ENCODE results near the gene RFNG.

Gene RFNG

DNA sequence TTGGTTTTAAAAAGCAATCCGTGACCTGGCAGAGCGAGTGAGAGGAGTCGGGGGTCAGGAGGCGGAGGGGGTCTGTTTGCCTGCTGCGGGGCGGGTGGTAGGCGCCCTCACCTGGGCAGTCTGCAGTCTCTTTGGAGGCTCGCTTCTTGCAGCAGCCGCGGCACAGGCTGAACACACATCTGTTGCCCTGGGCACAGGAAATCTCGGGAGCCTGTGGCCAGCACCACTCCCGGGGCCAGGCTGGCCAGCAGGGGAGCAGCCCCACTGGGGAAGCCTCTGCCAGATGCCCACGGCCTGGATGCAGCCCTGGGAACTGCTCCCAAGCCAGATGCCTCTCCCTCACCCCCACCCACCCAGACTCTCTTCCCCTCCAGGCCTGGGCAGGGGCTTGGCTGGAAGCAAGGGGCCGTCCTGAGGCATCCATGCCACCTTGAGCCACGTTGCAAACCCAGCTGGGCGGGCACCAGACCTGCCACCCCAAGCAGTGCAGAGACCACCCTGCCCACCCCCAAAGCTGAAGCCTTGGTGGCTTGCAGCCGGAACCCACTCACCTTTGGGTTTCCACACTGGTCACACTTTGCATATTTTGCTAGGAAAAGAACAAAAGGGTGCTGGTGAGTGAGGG, 6.7 kb upstream of the RFNG start:
- DNase-seq (ENCODE audit: low spot score): no peak

DNA sequence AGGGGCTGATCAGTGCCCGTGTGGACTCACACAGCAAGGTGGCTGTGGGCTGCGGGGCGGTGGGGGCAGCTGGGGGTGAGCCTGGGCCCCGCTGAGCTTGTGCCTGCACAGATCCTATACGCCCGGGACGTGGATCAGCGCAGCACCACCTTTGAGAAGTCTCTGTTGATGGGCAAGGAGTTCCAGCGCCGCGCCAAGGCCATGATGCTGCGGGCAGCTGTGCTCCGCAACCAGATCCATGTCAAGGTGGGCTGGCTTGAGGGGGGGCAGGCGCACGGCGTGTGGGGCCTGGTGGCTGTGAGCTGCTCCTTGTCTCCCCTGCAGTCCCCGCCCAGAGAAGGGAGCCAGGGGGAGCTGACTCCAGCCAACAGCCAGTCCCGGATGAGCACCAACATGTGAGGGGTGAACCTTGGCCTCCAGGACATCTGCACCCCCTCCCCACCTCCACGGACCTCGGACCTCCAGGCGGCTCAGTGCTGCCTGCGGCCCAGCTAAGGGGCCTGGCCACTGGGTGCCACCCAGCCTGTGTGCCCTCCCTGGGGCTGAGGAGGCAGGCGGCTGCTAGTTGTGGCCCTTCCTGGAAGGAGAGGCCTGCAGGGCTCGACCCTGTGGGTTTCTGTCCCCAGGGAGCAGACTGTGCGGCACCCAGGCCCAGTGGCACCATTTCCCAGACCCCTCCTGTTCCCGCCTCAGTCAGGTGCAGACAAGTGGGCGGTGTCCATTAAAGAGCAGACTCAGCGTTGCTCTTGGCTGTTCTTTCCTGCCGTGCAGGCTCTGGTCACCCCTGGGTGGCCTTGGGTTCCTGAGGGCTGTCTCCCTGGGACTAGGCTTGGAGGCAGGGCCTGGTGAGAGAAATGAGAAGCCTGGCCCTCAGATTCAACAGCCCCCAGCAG, 5.4 kb upstream of the RFNG start:
- DNase-seq (ENCODE audit: low spot score): no peak

- no peak for DNase-seq (ENCODE audit: low spot score)
Measured at GRCh38 chr17:82055965-82056728, 4.5 kb upstream of the RFNG start.

DNA sequence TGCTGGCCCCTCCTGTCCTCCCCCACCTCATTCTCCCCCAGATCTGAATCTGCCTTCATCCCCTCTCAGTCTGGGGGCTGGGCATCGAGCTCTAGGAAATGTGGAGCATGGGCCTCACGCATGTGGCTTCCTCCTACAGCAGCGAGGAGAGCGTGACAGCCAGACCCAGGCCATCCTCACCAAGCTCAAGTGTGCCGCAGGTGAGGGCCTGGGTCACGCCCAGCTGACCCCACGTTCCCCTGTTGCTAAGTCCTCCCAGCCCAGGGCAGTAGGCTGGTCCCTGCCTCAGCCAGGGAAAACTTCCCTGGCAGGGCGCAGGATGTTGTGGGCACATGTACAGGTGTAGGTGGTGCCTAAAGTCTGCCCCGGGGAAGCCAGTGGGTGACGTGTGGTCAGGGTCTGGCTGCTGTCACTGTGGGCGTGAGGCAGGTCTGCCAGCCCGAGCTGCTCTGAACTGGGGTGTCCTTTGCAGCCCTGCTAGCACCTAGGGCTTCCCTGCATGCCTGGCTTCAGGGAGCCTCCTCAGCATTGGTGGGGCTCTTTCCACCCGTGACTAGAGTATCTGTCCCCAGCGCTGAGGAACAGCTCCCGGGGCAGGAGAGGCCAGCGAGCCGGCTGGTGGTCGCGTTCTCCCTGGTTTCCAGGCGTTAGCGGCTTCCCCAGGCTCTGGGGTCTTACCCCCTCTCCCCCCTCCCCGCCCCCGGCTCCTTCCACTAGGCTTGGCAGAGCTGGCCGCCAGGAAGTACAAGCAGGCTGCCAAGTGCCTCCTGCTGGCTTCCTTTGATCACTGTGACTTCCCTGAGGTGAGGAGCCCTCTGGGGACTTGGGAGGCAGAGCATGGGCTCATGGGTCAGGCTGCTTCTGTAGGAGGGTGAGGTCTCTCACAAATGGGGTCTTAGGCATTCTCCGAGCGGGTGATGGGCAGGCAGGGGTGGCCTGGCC, 3.7 kb upstream of the RFNG start:
- no peak for DNase-seq (ENCODE audit: low spot score)

DNA sequence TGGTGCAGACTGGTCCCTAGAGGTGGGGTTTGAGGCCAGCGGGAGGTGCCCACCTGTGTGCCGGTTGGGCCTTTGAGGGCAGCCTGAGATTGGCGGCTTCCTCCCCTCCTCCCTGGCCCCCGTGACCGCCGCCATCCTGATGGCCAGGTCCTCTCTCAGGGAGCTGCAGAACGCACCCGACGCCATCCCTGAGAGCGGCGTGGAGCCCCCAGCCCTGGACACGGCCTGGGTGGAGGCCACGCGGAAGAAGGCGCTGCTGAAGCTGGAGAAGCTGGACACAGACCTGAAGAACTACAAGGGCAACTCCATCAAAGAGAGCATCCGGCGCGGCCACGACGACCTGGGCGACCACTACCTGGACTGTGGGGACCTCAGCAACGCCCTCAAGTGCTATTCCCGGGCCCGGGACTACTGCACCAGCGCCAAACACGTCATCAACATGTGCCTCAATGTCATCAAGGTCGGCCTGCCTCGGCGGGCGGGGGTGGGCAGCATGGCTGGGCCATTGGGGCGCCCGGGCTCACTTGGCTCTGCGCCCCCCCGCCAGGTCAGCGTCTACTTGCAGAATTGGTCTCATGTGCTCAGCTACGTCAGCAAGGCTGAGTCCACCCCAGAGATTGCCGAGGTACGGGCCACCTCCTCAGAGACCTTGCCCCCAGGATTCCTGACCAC, 2.9 kb upstream of the RFNG start:
- no peak for DNase-seq (ENCODE audit: low spot score)

DNA sequence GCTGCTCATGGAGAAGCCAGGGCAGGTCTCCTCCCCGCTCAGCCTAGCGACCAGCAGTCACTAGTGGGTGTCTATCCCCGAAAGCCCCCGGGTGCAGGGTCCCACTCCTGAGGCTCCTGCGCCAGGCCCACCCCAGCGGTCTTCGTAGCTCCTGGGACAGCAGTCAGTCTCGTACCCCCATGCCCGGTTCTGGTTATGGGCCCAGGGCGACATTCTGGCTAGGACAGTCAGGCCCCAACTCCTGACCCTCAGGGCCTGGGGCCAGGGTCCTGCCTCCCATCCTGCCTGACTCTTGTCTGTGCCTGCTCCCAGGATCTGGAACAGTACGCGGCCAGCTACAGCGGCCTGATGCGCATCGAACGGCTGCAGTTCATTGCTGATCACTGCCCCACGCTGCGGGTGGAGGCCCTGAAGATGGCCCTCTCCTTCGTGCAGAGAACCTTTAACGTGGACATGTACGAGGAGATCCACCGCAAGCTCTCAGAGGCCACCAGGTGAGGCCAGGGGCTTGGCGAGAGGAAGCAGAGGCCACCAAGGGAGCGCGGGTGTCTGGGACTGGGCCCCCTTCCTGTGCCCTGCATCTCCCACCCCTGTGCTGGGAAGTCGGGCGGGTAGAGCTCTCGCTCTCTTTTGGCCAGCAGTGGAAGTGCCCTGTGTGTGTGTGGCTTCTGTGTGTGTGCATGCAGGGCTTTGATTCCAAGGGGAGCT, 2.1 kb upstream of the RFNG start:
- DNase-seq (ENCODE audit: low spot score): no peak

DNA sequence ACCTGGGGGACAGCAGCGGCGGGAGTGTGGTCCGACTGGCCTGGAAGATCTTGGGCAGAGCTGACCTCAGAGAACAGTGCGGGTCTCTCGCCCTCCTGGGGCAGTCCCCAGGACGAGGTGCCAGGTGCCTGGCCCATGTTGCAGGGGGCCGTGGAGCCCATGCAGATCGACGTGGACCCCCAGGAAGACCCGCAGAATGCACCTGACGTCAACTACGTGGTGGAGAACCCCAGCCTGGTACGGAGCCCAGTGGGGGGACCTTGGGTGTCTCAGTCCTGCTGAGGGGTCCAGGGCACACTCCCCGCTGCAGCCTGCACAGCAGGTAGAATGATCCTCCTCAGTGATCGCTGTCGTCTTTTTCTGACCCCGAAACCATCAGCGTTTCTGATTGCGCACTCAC, 1.5 kb upstream of the RFNG start:
- no peak for DNase-seq (ENCODE audit: low spot score)

GRCh38 chr17:82052638-82053059, 1.0 kb upstream of the RFNG start:
- no peak for DNase-seq (ENCODE audit: low spot score)

GRCh38 chr17:82050761-82051641, 610 bp downstream of the RFNG start:
- no peak for DNase-seq (ENCODE audit: low spot score)

DNA sequence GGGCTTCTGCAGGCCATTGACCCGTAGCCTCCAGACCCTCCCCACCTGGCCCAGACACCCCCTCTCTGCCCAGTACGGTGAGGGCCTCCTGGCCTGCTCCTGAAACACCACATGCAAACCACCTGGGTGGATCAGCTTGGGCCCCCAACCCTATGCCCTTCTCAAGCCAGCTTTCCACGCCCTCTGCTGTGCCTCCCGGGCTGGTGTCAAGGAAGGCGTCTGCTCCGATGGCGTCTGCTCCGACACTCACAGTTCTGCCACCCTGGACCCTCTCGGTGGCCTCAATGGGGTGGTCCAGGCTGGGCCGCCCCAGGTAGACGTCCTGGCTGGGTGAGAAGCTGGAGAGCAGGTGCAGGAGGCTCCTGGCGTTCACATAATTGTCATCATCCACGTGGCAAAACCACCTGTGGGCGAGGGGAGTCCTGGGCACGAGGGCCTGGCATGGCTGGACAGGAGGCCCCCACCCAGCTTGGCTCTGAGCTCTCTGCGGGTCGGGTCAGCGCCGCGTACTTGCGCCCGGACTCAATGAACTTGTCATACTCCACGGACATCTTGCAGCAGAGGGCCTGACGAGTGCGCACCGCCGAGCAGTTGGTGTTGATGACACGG, 1.4 kb downstream of the RFNG start:
- no peak for DNase-seq (ENCODE audit: low spot score)

DNA sequence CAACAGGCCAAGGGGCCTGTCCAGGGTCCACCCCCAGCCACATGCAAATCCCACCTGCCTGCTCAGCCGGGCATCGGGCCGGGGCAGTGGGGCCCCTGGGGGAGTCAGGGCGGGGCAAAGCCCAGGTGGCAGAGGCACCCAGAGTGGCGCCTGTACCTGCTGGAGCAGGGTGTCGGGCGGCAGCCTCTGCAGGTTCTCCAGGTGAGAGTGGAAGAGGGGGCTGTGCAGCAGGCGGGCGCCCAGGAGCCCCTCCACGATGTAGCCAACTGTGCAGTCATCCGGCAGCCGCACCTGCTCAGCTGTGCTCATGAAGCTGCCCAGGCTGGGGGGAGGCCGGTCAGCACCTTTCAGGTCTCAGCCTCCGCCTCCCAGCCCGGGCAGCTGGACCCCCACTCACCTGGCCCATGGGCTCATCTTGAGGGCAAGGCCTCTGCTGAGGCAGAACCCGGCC, 2.1 kb downstream of the RFNG start:
- no peak for DNase-seq (ENCODE audit: low spot score)

DNA sequence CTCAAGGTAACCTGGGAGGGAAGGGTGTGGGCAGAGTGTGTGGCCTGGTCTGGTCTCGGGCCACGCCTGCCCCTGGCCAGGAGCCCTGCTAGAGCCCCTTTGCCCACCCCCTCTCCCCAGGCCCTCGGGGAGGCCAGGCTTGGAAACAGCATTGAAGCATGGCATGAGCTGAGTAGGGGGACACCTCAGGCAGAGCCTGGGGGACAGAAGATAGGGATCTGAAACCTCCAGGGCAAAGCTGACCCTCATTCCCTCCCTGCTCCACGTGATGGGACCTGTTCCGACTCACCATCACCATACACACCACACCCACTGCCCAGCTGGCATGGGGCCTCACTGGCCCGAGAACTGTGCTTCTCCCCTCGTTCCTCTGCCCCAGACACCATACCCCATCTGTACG, 2.5 kb downstream of the RFNG start:
- DNase-seq (ENCODE audit: low spot score): no peak

DNA sequence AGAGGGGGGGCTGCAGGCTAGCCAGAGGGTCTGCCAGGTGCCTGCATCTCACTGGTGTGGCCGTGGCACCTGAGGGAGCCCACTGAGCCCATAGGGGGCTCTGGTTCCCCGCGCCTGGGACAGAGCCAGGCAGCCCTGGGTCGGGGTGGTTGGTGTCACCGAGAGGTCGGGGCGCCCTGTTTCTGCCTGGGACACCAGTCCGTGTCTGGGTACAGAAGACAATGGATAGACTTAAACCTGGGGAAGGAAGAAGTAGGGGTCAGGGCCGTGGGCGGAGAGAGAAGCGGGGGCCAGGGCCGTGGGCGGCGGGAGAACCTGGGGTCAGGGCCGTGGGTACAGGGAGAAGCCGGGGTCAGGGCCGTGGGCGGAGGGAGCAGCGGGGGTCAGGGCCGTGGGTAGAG, 3.0 kb downstream of the RFNG start:
- no peak for DNase-seq (ENCODE audit: low spot score)

DNA sequence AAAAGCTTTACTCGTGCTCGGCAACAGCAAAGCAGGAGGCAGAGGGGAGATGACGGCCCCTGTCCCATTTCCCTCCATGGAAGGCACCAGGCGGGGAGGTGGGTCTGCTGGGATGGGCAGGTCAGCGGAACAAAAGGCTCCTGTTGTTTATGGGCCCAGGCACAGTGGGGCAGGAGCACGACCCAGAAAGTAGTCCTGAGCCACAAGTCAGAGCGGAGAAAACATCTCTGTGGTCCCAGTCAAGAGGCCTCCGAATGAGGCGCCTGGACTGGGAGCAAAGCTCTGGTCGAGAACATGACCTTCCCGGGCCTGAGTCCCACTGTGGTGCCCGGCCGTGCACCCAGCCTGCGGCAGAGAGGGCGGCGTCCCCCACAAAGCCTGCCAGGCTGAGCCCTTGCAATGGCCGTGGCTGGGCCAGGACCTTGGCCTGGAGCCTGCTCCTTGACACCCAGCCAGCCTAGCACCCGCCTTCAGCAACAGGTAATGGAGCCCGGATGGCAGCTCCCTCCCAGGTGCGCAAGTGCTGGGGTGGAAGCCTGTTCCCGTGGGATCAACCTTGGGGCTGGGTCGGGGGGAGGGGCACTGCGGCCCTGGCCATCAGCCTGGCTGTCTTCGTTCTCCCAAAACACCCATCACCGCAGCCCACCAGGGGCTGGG, 3.6 kb downstream of the RFNG start:
- no peak for DNase-seq (ENCODE audit: low spot score)

- DNase-seq (ENCODE audit: low spot score): no peak
Measured at GRCh38 chr17:82047379-82047778, 4.2 kb downstream of the RFNG start.

- no peak for DNase-seq (ENCODE audit: low spot score)
Measured at GRCh38 chr17:82046903-82047302, 4.7 kb downstream of the RFNG start.

- DNase-seq (ENCODE audit: low spot score): no peak
Measured at GRCh38 chr17:82045936-82046484, 5.6 kb downstream of the RFNG start.

DNA sequence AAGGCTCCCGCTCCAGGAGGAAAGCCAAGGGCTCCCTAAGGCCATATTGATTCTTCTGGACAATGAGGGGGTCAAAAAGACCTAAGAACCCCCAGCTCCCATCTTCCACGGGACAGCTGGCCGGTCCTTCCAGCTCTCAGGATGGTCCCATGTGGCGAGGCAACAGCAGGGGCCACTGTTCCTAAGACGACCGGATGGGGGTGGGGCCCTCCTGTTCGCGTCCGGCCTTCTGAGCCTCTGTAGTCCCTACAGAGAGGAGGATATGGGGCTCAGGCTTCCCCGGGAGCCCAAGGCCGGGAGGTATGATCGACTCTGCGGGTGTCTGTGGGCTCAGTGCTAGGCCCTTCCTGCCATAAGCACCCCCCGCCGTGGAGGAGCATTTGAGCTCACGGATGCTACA, 8.1 kb downstream of the RFNG start:
- DNase-seq (ENCODE audit: low spot score): no peak

Measured in cerebellar cortex (tissue), 1 donor.